IPS DF 4.7 (cell line): ENCODE data around the gene IMMP2L.
"Not testable (repeated sequence)": the region's sequence is repeated elsewhere in the genome, so short reads cannot be mapped to it uniquely, and the experiment has no call there.

ENCODE experiments used
- DNase-seq: peaks from one replicate; pipeline ENCODE4 v3.0.0-alpha.2; 2013; ENCODE audit warnings: low spot score; ENCODE audit errors: extremely low read depth

Gene IMMP2L

GRCh38 chr7:111561904-111562732, at the start of gene IMMP2L:
TSS of gene IMMP2L (minus strand) at chr7:111562492.
- no peak for DNase-seq

DNA sequence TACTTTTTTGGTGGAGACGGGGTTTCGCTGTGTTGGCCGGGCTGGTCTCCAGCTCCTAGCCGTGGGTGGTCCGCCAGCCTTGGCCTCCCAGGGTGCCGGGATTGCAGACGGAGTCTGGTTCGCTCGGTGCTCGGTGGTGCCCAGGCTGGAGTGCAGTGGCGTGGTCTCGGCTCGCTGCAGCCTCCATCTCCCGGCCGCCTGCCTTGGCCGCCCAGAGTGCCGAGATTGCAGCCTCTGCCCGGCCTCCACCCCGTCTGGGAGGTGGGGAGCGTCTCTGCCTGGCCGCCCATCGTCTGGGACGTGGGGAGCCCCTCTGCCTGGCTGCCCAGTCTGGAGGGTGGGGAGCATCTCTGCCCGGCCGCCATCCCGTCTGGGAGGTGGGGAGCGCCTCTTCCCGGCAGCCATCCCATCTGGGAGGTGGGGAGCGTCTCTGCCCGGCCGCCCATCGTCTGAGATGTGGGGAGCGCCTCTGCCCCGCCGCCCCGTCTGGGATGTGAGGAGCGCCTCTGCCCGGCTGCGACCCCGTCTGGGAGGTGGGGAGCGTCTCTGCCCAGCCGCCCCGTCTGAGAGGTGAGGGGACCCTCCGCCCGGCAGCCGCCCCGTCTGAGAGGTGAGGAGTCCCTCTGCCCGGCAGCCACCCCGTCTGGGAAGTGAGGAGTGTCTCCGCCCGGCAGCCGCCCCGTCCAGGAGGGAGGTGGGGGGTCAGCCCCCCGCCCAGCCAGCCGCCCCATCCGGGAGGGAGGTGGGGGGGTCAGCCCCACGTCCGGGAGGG, 47.4 kb upstream of the IMMP2L start:
- not testable (repeated sequence) for DNase-seq

DNA sequence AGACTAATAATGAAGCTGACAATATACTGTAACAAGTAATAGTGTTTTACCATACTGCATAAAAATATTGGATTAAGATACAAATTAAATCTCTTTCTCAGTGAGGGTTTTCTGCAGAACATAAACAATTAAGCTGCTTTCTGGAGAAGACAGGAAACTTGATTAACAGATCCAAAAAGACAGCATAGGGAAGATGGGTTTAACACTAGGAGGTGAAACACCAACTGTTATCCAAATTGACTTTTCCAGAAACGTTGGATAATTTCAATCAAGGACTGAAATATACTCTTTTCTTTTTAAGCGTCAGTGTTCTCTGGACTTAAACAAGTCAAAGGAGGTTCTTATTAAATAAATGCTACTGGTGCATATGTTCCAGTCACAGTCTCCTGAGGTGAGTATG, 45.3 kb upstream of the IMMP2L start:
- DNase-seq: no peak

- DNase-seq: no peak
Observed at GRCh38 chr7:111605246-111605645, 43.0 kb upstream of the IMMP2L start.

- no peak for DNase-seq
Observed at GRCh38 chr7:111600091-111600490, 37.8 kb upstream of the IMMP2L start.

DNA sequence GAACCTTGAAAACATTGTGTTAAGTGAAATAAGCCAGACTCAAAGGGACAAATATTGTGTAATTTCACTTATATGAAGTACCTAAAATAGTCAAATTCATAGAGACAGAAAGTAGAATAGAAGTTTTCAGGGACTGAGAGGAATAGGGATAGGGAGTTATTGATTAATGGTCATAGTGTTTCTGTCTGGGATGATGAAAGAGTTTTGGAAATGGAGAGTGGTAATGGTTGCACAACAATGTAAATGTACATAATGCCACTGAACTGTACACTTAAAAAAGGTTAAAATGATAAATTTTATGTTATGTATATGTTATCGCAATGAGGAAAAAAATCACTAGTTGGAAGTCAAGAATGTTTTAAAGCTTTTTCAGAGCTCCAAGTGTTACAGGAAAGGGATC, 33.5 kb upstream of the IMMP2L start:
- no peak for DNase-seq

DNA sequence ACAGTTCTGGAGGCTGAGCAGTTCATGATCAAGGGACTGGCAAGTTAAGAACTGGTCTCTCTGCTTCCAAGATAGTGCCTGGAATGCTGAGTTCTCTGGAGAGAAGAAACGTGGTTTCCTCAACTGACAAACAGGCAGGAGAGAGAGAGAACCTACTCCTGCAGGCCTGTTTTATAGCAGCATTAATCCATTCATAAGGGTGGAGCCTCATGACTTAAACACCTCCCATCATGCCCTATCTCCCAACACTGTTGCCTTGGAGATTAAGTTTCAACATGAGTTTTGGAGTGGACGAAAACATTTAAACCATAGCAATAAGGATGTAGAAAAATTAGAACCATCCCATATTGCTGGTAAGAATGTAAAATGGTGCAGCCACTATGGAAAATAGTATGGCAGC, 32.3 kb upstream of the IMMP2L start:
- no peak for DNase-seq

- no peak for DNase-seq
Observed at GRCh38 chr7:111593343-111593742, 31.1 kb upstream of the IMMP2L start.

GRCh38 chr7:111588065-111588433, 25.8 kb upstream of the IMMP2L start:
- DNase-seq: no peak

DNA sequence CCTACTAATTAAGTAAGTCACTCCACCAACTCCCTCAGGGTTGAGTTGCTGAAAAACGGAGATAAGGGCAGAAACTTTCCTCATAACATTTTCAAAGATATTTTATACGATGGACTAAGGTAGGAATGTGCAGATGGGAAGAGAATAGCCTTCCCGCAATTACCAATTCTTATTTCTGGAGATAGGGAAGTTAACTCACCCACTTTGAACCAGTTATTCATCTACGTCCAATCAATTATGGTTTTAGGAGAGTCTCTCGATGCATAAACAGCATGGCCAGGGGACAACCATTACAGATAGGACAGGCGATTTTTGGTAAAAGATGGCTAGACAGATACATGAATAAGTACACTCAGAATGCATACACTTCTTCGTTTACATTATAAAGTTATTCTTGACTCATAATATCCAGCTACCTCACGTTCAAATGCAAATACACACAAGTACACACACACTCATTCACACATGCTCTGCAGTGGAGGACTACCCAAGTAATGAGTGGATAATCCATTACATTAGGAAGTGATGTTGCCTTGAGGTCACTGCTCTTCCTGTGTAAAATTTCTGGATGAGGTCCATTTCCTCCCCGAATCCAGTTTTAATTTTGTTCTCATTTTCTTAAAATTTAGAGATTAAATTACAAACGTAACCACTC, 25.2 kb upstream of the IMMP2L start:
- no peak for DNase-seq

DNA sequence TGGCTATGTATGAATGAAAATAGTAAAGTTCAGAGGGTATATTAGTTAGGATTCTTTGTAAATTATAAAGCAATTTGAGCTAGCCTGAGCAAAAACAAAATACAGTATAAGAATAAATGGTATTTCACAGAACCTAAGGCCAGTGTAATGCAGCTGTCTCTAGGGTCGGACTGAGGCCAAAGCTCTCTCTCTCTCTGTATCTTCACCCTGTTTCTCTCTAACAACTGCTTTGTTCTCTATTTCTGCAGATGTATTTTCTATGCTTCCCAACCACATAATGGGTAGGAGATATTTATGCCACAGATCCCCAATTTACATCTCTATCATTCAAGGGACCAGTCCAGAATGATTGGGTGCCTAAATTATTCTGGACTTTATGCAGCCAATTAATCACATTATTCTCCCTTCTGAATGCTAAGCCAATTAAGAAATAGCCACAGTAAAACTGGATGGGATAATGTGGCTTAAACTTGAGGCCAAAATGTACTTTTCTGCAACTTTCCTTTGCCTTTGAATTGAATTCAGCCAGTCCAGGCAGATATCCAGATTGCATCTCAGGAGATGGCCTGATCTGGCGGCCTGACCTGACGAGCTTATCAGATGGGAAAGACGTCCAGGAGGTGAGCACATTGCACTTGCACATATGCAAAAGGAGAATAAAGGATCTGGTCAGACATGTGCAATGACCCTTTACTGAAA, 24.6 kb upstream of the IMMP2L start:
- DNase-seq: no peak

DNA sequence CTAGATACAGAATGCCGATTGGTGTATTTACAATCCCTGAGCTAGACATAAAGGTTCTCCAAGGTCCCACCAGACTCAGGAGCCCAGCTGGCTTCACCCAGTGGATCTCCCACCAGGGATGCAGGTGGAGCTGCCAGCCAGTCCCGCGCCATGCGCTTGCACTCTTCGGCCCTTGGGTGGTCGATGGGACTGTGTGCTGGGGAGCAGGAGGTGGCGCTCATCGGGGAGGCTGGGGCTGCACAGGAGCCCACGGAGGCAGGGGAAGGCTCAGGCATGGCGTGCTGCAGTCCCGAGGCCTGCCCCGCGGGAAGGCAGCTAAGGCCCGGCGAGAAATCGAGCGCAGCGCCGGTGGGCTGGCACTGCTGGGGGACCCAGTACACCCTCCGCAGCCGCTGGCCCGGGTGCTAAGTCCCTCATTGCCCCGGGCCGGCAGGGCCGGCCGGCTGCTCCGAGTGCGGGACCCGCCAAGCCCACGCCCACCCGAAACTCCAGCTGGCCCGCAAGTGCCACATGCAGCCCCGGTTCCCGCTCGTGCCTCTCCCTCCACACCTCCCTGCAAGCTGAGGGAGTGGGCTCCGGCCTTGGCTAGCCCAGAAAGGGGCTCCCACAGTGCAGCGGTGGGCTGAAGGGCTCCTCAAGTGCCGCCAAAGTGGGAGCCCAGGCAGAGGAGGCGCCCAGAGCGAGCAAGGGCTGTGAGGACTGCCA, 19.6 kb upstream of the IMMP2L start:
- DNase-seq: not testable (repeated sequence)

DNA sequence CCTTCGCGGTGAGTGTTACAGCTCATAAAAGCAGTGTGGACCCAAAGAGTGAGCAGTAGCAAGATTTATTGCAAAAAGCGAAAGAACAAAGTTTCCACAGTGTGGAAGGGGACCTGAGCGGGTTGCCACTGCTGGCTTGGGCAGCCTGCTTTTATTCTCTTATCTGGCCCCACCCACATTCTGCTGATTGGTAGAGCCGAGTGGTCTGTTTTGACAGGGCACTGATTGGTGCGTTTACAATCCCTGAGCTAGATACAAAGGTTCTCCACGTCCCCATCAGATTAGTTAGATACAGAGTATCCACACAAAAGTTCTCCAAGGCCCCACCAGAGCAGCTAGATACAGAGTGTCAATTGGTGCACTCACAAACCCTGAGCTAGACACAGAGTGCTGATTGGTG, 18.9 kb upstream of the IMMP2L start:
- DNase-seq: not testable (repeated sequence)

- no peak for DNase-seq
Observed at GRCh38 chr7:111578754-111579153, 16.5 kb upstream of the IMMP2L start.

GRCh38 chr7:111571720-111572119, 9.4 kb upstream of the IMMP2L start:
- DNase-seq: no peak

- no peak for DNase-seq
Observed at GRCh38 chr7:111568870-111569462, 6.7 kb upstream of the IMMP2L start.

DNA sequence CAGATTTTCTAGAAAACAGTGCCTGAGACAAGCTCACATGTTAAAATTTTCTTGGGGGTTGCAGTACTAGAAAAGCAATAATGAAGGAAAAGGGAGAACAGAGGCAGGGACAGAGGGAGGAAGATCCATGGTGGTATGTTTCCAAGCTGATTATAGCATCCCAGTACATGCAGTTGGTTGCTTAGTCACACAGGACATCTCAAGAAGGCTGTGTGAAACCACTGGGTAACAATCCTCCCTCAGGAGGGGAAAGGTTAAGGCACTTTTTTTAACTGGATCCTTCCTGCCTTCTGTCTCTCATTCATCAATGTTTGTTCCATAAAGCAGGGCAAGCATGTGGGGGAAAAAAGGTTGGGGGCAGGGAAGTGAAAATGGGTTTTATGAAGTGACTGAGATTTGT, 6.1 kb upstream of the IMMP2L start:
- no peak for DNase-seq

GRCh38 chr7:111564078-111564477, 1.8 kb upstream of the IMMP2L start:
- DNase-seq: no peak

DNA sequence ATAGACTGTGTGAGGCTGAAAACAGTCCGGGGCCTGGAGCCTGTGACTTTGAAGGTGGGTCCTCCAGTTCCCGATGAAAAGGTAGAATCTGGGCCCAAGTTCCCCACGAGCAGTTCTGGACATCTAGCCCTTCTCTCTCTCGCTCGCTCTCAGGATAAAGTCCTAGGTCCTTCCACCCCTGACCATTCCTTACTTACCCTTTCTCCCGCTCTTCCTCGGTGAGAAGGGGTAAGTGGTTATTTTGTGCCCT, 713 bp downstream of the IMMP2L start:
- no peak for DNase-seq

DNA sequence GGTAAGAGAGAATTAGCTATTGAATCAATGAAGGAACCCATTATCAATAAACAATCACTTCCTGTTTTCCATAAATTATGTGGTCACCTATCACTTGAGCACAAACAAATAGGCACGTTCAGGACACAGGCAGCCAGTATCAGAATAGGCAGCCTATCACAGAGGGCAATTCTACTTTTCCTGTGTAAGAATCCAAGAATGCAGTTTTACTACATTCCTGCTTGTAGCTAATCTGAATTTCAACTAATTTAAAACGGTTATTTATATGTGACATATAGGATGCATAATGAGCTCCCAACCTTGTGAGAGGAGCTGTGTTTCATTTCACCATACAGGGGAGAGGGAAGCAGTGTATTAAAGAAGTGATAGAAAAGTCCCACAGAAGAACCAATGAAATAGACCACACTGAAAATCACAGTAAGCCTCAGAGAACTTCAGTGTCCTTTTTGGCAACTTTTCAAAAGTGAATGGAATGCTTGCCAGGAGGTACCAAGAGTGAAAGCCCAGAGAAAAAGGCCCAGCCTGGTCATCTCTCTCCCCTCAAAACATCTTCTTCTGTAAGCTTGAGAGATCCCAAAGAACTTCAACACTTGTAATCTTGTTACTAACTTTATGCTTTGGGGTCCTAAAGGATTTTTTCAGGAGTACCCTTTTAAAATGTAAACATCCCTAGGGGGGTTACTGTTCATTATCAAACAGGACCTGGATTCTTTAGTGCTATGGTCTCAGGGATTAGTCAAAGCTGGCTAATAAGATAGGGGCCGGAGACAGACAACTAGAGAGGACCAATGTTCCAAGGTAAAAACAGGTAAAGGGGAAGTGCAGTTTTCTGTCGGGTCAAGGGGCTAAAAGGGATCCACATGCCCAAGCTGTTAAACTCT, 1.3 kb downstream of the IMMP2L start:
- DNase-seq: no peak
